ENCODE data around the gene POLD4. TPM values are rescaled to one million over a fixed set of nuclear protein-coding genes. Genes with fewer than 3 reads are reported as not detected.

POLD4 gene
- total RNA-seq, 1 donor from 2014 or later: 32.0 TPM

DNA sequence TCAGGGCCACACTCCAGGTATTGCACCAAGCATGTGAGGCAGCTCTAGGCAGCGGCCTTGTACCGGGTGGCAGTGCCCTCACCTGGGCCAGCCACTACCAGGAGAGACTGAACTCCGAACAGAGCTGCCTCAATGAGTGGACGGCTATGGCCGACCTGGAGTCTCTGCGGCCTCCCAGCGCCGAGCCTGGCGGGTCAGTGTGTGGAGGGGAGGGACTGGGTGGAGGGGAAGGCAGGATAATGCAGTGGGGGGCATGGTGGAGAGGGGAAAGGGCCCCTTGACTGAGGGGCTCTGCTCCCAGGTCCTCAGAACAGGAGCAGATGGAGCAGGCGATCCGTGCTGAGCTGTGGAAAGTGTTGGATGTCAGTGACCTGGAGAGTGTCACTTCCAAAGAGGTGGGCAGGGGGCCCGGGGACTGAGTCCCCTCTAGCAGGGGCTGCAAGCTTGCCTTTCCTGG is 45.8 kb downstream of the POLD4 start:
- Mint-ChIP-seq H3K4me1 (peaks cover 16% of the 10 kb centered on the region), H3K36me3 (peaks cover 5% of the 10 kb centered on the region), H3K27ac (no peak overlapping the region), H3K9me3 (no peaks in the 10 kb centered on the region), H3K4me3 (no peak overlapping the region), H3K27me3 (ENCODE audit: low read depth) (no peaks in the 10 kb centered on the region)
- TF ChIP-seq, protein P1, sequence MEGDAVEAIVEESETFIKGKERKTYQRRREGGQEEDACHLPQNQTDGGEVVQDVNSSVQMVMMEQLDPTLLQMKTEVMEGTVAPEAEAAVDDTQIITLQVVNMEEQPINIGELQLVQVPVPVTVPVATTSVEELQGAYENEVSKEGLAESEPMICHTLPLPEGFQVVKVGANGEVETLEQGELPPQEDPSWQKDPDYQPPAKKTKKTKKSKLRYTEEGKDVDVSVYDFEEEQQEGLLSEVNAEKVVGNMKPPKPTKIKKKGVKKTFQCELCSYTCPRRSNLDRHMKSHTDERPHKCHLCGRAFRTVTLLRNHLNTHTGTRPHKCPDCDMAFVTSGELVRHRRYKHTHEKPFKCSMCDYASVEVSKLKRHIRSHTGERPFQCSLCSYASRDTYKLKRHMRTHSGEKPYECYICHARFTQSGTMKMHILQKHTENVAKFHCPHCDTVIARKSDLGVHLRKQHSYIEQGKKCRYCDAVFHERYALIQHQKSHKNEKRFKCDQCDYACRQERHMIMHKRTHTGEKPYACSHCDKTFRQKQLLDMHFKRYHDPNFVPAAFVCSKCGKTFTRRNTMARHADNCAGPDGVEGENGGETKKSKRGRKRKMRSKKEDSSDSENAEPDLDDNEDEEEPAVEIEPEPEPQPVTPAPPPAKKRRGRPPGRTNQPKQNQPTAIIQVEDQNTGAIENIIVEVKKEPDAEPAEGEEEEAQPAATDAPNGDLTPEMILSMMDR (IDR thresholded peaks at IDR 0.05; ENCODE audit: unreplicated experiment): no peak
- no peak for DNase-seq (ENCODE audit: low spot score in 2 of 2, unreplicated experiment in 2 of 2)

DNA sequence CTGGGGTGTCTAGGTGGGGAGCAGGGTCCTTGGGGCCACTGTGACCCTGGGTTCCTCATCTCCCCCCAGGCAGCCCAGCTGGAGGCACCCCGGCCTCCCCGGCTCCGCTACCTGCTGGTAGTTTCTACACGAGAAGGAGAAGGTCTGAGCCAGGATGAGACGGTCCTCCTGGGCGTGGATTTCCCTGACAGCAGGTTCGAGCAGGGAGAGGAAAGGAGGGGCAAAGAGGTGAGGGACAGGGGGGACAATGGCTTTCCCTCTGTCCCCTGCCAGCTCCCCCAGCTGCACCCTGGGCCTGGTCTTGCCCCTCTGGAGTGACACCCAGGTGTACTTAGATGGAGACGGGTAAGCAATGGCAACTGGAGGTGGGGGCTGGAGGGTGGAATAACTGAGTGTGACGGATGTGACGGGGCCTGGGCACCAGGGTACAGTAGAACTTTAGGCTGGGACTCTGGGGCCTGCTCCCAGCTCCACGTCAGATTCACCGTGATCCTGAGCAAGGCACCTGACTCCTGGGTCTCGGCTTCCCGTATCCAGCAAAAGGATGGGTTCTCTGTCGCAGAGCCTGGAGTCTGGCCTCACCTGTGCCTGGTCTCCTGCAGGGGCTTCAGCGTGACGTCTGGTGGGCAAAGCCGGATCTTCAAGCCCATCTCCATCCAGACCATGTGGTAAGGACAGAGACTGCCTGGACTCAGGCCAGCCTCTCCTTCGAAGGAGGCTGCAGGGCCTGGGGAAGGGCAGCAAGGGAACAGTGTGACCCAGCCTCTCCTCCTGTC is 46.4 kb downstream of the POLD4 start:
- H3K27ac Mint-ChIP-seq: no peak overlapping the region

DNA sequence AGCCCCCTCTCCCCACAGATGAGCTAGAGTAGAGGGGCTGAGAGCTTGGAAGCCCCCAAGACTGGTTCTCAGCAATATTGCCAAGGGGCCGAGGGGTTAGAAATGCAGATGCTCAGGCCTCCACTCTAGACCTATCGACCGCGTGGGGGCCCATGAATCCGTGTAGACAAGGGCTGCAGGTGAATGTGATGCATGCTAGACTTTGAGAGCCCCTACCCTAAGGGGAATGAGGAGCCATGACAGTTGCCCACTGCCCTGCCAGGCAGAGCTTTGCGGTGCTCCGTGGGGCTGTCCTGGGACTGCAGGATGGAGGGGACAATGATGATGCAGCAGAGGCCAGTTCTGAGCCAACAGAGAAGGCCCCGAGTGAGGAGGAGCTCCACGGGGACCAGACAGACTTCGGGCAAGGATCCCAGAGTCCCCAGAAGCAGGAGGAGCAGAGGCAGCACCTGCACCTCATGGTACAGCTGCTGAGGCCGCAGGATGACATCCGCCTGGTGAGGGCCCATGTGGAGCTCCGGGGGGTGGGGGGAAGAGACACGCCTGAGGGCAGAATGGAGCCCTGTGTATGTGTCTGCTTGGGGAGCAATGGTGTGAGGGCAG is 48.7 kb downstream of the POLD4 start:
- H3K4me3 Mint-ChIP-seq: peak overlapping the region; percentile 68
- TF ChIP-seq, protein P1 (IDR thresholded peaks at IDR 0.05; ENCODE audit: unreplicated experiment): no peak
- peaks cover 9% of the 10 kb centered on the region for H3K36me3 Mint-ChIP-seq
- H3K27me3 Mint-ChIP-seq (ENCODE audit: low read depth): no peaks in the 10 kb centered on the region
- H3K4me1 Mint-ChIP-seq: peaks cover 19% of the 10 kb centered on the region
- no peaks in the 10 kb centered on the region for H3K9me3 Mint-ChIP-seq
- DNase-seq (ENCODE audit: low spot score in 2 of 2, unreplicated experiment in 2 of 2): no peak
- no peak overlapping the region for H3K27ac Mint-ChIP-seq

More for the DNA sequence above, 46.4 kb downstream of the POLD4 start:
- Mint-ChIP-seq H3K4me1 (peaks cover 19% of the 10 kb centered on the region), H3K27me3 (ENCODE audit: low read depth) (no peaks in the 10 kb centered on the region), H3K9me3 (no peaks in the 10 kb centered on the region), H3K4me3 (no peak overlapping the region), H3K36me3 (peaks cover 5% of the 10 kb centered on the region)
- DNase-seq (ENCODE audit: low spot score in 2 of 2, unreplicated experiment in 2 of 2): no peak
- TF ChIP-seq, protein P1 (IDR thresholded peaks at IDR 0.05; ENCODE audit: unreplicated experiment): no peak

DNA sequence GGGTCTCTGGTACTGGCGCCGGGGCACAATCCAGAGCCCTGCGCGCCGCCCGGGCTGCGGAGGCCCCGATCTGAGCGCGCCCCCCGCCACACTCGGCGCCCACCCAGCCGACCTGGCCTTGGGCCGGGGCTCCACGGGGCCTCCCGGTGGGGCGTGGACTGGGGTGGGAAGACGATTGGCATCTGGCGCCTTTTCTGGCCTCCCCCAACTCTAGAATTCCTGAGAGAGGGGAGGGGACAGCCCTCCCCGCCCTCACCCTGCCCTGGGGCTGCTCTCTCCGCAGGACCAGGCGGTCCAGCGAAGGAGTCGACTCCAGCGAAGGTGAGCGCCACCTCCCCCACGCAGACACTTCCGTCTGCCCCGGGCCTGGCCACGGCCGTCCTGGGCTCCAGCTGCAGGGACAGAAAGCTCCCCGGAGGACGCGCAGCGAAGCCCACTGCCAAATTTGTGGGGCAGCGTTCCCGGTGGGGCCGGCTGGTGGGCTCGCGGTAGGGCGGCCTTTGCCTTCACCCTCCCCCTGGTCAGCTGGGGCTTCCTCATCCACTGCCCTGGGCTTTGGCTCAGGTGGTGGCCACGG is 49.4 kb downstream of the POLD4 start:
- peak; percentile 24 to 53 for DNase-seq (ENCODE audit: low spot score in 2 of 2, unreplicated experiment in 2 of 2)
- H3K4me3 Mint-ChIP-seq: peak overlapping the region; percentile 69

DNA sequence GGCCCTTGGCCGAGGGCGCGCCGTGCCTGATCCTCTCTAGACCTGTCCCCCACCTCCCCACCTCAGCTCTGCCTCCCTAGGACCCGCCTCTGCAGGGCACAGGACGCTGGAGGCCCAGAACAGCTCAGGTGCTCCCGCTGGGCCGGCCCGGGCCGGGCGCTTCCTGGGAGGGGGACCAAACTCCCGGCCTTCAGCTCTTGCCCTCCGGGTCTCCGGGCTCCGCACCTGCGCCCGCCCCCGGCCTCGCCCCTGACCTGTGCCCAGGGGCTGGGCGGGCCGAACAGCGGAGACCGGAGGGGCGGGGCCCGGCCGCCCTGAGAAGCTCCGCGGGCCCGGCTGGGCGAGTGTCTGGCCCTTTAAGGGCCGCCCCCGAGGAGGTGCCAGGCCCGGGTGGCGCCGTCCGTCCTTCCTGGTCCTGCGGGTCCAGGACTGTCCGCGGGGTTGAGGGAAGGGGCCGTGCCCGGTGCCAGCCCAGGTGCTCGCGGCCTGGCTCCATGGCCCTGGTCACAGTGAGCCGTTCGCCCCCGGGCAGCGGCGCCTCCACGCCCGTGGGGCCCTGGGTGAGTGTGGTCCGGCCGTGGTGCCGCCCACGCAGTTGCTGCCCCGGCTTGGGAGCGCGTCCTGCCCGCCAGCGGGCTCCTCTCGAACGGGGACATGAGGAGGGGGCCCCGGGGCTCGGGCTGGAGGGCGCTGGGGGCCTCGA is 50.1 kb downstream of the POLD4 start, which contains the start of gene SSH3:
Gene SSH3, plus strand, starts transcription at position 399 of the 703 bp plus-strand sequence. Its CDS starts 96 bp downstream, at position 495.
- DNase-seq (ENCODE audit: low spot score in 2 of 2, unreplicated experiment in 2 of 2): peak; percentile 30 to 60
- peaks cover 19% of the 10 kb centered on the region for H3K4me1 Mint-ChIP-seq

More for the DNA sequence above, 49.4 kb downstream of the POLD4 start:
- TF ChIP-seq, protein P1 (IDR thresholded peaks at IDR 0.05; ENCODE audit: unreplicated experiment): no peak
- H3K4me1 Mint-ChIP-seq: peaks cover 19% of the 10 kb centered on the region
- H3K27ac Mint-ChIP-seq: no peak overlapping the region
- H3K27me3 Mint-ChIP-seq (ENCODE audit: low read depth): no peaks in the 10 kb centered on the region
- no peaks in the 10 kb centered on the region for H3K9me3 Mint-ChIP-seq
- peaks cover 10% of the 10 kb centered on the region for H3K36me3 Mint-ChIP-seq

More for the DNA sequence above, 50.1 kb downstream of the POLD4 start, which contains the start of gene SSH3:
- H3K36me3 Mint-ChIP-seq: peaks cover 16% of the 10 kb centered on the region
- peak within 1 kb of the TSS; percentile 72 for H3K27ac Mint-ChIP-seq
- H3K9me3 Mint-ChIP-seq: no peaks in the 10 kb centered on the region
- peak within 1 kb of the TSS; percentile 69 for H3K4me3 Mint-ChIP-seq
- H3K27me3 Mint-ChIP-seq (ENCODE audit: low read depth): no peaks in the 10 kb centered on the region
- TF ChIP-seq, protein P1 (IDR thresholded peaks at IDR 0.05; ENCODE audit: unreplicated experiment): no peak

Data from mesothelial cell of epicardium (in vitro differentiated cells).